Pancreas (tissue), 10 donors: ENCODE results near the gene MTFR1L. TPM values are rescaled to one million over a fixed set of nuclear protein-coding genes. Genes with fewer than 3 reads are reported as not detected.

Source experiments
- ATAC-seq, 4 donors: fragments of 200-7000 bp; cut with Tn5 transposase; one replicate each; pipeline versions ENCODE4 v1.8.0 to v1.9.1; 2020; ENCODE audit warnings: mild to moderate bottlenecking in 4 of 4, moderate library complexity in 4 of 4
- DNase-seq, 6 donors: peaks; one replicate each; pipeline ENCODE4 v3.0.0-alpha.2; 2020
- FAIRE-seq: peaks from 2 replicates; lab custom pipeline; 2012; peaks lifted over from hg19 to GRCh38; lab: Jason Lieb, UNC
- H3K27ac ChIP-seq, 4 donors: fragments of 200-600 bp; sonication (generic); 1 replicate in 3 of 4; 2 replicates in 1 of 4; pipeline versions ENCODE4 v1.5.0 to v1.8.0; 2020
- H3K27me3 ChIP-seq, 4 donors: fragments of 200-600 bp; one replicate each; pipeline ENCODE4 v1.8.0; 2021
- H3K36me3 ChIP-seq, 3 donors: fragments of 200-600 bp; sonication (generic) in 1 of 3; one replicate each; pipeline versions ENCODE4 v1.5.0 to v1.8.0; 2020 to 2021
- H3K4me1 ChIP-seq, 3 donors: fragments of 200-600 bp; one replicate each; pipeline ENCODE4 v1.8.0; 2021
- H3K4me3 ChIP-seq, 4 donors: fragments of 200-600 bp; sonication (generic) in 2 of 4; one replicate each; pipeline versions ENCODE4 v1.5.0 to v1.8.0; 2020 to 2021
- H3K9me3 ChIP-seq, 4 donors: fragments of 200-600 bp; one replicate each; pipeline ENCODE4 v1.8.0; 2021
- WGBS, 2 donors: extraction: QIAGEN DNeasy Blood & Tissue Kit; methylation state at CpG; one replicate each; pipeline ENCODE4 v1.1.7; 2013; 5-methylcytosine and 5-hydroxymethylcytosine counted together
- intact Hi-C, 3 donors: fragments of 100-400 bp; cut with DNase I; formaldehyde crosslinking; loops; one replicate each; pipeline versions ENCODE4 v1.11.1 to v1.14.2; 2022
- polyA plus RNA-seq, 2 donors: library from polyadenylated mRNA; stranded (reverse); fragments of 200-250 nt; gene quantifications; one replicate each; pipeline ENCODE4 v1.2.3, GENCODE V29; 2013
- total RNA-seq, 6 donors: library from RNA; stranded (reverse); fragmentation: NEBNext Ultra II Directional in 4 of 6; extraction: Animal tissue kit (Norgen Biotek cat#: 25700) in 4 of 6; gene quantifications; one replicate each; pipeline versions ENCODE4 v1.2.1 to v1.2.4, GENCODE V29; 2021 to 2023
- TF ChIP-seq, protein P1 (sequence below), 4 donors: fragments of 200-600 bp; sonication (generic) in 3 of 4; IDR thresholded peaks; one replicate each; pipeline versions ENCODE4 v1.5.0 to v1.8.0; 2021; ENCODE audit warnings: antibody characterized with exemption in 4 of 4
- donor health status: healthy with polysubstance abuse.
- donor health status: DM: no; HTN: no; CAD: no; lungs with moderate emphysema.
- donor health status: DM: no; HTN: no; CAD: no.
- donor health status: control.
- donor health status: control.
- donor health status: Bipolar disorder and iron deficiency.
- donor health status: DM: yes; HTN: yes; CAD: no.
- donor health status: DM: no; HTN: no; CAD: no.
- donor health status: DM: no; HTN: no; CAD: no.
- donor health status: DM: yes; HTN: yes; CAD: no.

Gene MTFR1L
- total and polyA plus RNA-seq, 8 donors, result 24.0 to 59.6 (median 27.5) TPM

DNA sequence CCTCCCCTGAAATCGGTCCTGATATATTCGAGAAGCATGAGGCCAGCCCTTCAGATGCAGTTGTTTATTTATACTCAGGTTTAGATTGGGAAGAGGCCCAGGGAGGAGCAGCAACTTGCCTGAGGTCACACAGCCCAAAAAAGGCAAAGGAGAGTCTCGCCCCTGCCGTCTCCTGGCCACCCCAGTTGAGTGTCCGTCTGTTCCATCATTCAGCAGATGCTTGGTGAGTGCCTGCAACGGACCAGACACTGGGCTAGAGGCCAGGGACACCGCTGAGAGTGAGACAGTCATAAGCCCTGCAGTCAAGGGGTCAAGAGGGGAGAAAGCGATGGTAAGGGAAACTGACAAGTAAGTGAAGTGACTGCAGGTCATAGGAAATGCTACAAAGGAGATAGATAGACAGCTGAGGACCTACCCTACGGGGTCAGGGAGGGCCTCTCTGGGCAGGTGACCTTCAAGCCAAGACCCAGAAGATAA is 35.1 kb upstream of the MTFR1L start:
- DNase-seq (no peak), ATAC-seq (no peak), FAIRE-seq (no peak)
- 71 to 76% methylated on average over 9 of the region's 9 CpGs for WGBS, 2 donors
- Histone ChIP-seq H3K27ac (no peak overlapping the region), H3K4me1 (peaks cover 0 to 18% (median 11%) of the 10 kb centered on the region in 3 donors), H3K4me3 (no peak overlapping the region), H3K9me3 (no peaks in the 10 kb centered on the region), H3K27me3 (no peaks in the 10 kb centered on the region), H3K36me3 (no peaks in the 10 kb centered on the region)
- intact Hi-C loops, result no loop called here
- TF ChIP-seq, protein P1, sequence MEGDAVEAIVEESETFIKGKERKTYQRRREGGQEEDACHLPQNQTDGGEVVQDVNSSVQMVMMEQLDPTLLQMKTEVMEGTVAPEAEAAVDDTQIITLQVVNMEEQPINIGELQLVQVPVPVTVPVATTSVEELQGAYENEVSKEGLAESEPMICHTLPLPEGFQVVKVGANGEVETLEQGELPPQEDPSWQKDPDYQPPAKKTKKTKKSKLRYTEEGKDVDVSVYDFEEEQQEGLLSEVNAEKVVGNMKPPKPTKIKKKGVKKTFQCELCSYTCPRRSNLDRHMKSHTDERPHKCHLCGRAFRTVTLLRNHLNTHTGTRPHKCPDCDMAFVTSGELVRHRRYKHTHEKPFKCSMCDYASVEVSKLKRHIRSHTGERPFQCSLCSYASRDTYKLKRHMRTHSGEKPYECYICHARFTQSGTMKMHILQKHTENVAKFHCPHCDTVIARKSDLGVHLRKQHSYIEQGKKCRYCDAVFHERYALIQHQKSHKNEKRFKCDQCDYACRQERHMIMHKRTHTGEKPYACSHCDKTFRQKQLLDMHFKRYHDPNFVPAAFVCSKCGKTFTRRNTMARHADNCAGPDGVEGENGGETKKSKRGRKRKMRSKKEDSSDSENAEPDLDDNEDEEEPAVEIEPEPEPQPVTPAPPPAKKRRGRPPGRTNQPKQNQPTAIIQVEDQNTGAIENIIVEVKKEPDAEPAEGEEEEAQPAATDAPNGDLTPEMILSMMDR (IDR thresholded peaks at IDR 0.05), result no peak

DNA sequence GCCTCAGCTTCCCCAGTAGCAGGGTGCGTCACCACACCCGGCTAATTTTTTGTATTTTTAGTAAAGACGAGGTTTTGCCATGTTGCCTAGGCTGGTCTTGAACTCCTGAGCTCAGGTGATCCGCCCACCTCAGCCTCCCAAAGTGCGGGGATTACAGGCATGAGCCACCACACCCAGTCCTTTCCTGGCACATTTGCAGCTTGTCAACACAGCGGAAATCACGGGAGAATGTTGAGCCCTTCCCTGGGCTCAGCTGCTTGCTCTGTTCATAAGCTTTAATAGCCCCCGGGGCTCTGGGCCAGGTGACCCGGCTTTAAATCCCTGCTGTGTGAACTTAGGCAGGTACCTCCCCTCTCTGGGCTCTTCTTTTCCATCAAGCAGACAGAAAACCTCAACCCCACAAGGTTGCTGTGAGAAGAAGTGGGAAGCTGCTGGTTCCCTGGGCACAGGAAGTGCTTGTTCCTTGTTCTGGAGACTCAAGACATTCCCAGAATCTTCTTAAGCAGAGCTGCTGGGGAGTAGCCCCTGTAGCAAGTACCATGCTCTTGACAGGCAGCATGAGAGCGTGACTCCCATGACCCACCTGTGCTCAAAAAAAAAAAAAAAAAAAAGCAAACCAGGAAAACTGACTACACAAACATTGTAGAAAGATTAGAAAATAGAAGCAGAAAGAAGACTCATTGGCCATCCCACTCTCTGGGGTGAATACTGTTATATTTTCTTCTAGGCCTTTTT is 34.3 kb upstream of the MTFR1L start:
- WGBS, 2 donors, result 65 to 66% methylated on average over 10 of the region's 10 CpGs
- no peaks in the 10 kb centered on the region for H3K27me3 ChIP-seq
- H3K4me3 ChIP-seq, result no peak overlapping the region
- ATAC-seq, result peak in 3 of 4 donors; percentile 21 to 52 (median 51)
- TF ChIP-seq, protein P1 (IDR thresholded peaks at IDR 0.05), result no peak
- no peak for FAIRE-seq
- no peak for DNase-seq
- no peaks in the 10 kb centered on the region for H3K36me3 ChIP-seq
- no peaks in the 10 kb centered on the region for H3K9me3 ChIP-seq
- intact Hi-C loops, result no loop called here
- H3K4me1 ChIP-seq, result peaks cover 0 to 18% (median 11%) of the 10 kb centered on the region in 3 donors
- H3K27ac ChIP-seq, result no peak overlapping the region

DNA sequence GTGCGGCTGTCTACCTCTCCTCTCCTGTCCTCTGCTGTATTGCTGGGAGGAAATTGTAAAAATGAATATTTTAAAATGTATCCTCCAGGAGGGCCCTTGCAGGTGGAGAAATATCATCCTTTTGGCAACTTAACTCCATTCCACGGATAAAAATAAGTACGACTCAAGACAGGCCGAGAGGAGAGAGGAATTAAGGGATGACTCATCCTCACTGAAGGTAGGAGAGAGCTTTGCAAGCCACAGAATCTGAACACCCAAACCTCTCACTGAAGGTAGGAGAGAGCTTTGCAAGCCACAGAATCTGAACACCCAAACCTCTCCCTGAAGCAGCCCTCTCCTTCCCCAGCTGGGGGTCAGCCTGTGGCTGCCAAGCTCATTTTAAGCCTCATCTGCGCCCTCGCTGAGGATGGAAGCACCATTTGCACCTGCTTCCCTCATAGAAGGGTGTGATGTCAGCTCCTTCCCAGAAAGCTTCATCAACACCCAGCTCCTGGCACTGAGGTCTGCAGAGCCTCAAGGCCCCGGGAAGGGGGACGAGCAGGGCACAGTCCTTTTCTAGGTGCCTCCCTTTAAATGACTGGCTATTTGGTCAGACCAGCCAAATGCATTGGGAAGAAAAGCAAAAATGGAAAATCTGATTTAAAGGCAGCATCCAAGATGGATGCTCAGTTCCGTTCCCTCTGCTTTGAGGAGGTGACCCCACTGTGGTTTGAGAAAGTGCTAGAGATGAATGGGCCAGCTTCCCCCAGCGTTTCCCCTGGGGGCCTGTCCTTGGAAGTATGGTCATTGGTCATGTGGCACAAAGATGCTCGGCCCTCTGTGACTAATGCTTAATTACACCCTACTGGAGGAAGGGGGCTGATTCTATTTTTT is 32.6 kb upstream of the MTFR1L start:
- no peak for ATAC-seq

DNA sequence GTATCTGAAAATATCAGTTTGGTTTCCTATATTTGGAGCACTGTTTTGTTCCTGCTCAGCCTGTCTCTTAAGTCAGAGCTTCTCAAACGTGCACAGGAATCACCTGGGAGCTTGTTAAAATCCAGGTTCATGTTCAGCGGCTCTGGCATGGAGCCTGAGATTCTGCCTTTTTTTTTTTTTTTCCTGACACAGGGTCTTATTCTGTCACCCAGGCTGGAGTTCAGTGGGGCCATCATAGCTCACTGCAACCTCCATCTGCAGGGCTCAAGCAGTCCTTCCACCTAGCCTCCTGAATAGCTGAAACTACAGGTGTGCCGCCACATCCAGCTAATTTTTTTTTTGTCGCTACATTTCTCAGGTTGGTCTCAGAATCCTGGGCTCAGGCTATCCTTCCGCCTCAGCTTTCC is 32.0 kb upstream of the MTFR1L start:
- TF ChIP-seq, protein P1 (IDR thresholded peaks at IDR 0.05), result no peak
- Histone ChIP-seq H3K27me3 (no peaks in the 10 kb centered on the region), H3K36me3 (no peaks in the 10 kb centered on the region), H3K4me3 (no peak overlapping the region), H3K4me1 (peaks cover 0 to 12% (median 10%) of the 10 kb centered on the region in 3 donors), H3K27ac (no peak overlapping the region), H3K9me3 (no peaks in the 10 kb centered on the region)
- FAIRE-seq, result no peak
- intact Hi-C loops, result no loop called here
- WGBS, 2 donors, result 87 to 92% methylated on average over 5 of the region's 5 CpGs
- no peak for DNase-seq
- no peak for ATAC-seq

More for the DNA sequence above, 32.6 kb upstream of the MTFR1L start:
- Histone ChIP-seq H3K4me3 (no peak overlapping the region), H3K36me3 (no peaks in the 10 kb centered on the region), H3K27me3 (no peaks in the 10 kb centered on the region), H3K9me3 (no peaks in the 10 kb centered on the region), H3K4me1 (peaks cover 0 to 18% (median 11%) of the 10 kb centered on the region in 3 donors), H3K27ac (no peak overlapping the region)
- no peak for FAIRE-seq
- WGBS, 2 donors, result 83 to 85% methylated on average over 11 of the region's 11 CpGs
- intact Hi-C loops, result no loop called here
- TF ChIP-seq, protein P1 (IDR thresholded peaks at IDR 0.05), result no peak
- DNase-seq, result no peak
